NCI-H2196 treated with DMSO at 0.1 percent for 48 hours (cell line): ENCODE data around the gene SLC39A5.

ENCODE experiments used
- DNase-seq: peaks from one replicate; lab custom pipeline; 2025; ENCODE audit not compliant: unreplicated experiment; lab: John Stamatoyannopoulos, UW

The SLC39A5 gene

GRCh38 chr12:56212361-56212760, 17.5 kb upstream of the SLC39A5 start:
- no peak for DNase-seq

DNA sequence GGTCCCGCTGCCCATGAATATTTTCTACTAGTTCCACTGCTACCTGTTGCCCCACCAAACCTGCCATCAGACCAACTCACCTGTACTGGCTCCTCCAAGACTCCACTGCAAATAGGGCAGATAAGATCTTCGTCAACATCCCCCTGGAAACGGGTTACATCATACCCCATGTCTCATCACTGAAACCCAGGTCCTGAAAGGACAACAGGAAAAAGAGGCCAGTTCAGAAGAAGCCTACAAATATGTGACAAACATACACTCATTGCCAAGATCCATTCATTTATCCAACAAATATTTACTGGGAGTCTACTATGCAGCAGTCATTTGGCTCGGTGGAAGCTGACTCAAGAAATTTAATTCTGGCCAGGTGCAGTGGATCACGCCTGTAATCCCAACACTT, 16.0 kb upstream of the SLC39A5 start:
- no peak for DNase-seq

DNA sequence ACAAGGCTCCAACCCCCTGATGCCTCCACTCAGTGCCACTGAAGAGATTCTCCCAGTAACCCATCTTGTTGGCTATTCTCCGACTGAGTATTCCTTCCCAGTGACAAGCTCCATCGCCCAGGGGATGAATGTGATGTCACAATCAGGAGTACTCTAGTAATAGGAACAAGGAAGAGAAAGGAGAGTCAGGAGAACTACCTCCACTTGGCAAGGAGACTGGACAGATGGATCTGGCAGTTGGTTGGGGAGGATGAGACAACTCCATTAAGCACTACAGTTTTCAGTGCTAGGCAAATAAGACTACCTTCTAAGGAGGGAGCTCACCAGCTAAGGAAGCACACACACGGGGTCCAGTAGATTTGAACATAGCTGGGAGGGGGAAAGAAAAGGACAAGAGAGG, 13.4 kb upstream of the SLC39A5 start:
- DNase-seq: no peak

GRCh38 chr12:56219840-56220239, 10.0 kb upstream of the SLC39A5 start:
- no peak for DNase-seq

DNA sequence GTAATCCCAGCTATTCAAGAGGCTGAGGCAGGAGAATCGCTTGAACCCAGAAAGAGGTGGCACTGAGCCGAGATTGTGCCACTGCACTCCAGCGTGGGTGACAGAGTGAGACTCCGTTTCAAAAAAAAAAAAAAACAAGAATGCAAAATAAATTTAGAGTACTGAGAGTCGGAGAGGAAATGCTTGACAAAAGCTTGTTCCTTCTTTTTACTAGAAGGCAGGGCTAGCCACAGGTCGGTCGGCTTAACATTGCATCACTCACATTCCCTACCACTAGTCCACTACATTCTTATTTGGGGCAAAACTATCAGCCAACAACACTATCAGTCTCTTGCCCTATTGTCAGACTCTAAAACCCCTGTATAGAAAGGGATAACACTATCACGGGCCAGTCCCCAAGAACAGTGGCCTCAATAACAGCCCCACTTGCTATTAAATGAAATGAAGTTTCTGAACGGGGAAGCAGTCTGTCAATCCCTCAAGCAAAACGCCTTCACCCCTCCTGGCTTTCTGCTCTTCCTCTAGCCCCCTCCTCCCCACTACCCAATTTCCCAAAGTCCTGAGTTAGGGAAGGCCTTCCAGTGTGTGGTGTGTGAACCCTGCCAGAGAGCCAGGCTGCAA, 9.1 kb upstream of the SLC39A5 start:
- DNase-seq: no peak

DNA sequence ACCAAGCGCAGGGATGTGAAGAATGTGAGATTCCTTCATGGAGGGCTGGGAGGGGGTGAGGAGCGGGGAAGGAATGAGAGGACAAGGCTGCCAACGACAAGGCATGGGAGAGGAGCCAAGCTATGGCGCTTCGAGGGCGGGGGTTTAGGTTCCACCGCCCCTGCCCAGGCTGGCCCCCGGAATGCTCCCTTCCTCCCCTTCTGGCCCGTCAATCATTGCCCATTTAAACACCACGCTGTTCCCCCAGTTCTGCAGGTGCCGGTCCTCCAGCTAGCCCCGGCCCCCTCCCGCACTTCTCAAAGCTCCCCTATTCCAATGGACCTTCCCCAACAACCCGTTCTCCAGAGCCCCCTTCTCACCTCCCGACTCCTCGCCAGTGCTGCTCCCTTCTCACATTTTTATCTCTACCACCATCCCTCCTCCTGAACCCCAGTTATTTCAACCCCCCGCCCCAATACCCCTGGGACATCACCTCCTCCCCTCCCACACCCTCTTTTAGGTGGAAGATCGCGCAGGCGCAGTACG, 8.6 kb upstream of the SLC39A5 start:
- no peak for DNase-seq

DNA sequence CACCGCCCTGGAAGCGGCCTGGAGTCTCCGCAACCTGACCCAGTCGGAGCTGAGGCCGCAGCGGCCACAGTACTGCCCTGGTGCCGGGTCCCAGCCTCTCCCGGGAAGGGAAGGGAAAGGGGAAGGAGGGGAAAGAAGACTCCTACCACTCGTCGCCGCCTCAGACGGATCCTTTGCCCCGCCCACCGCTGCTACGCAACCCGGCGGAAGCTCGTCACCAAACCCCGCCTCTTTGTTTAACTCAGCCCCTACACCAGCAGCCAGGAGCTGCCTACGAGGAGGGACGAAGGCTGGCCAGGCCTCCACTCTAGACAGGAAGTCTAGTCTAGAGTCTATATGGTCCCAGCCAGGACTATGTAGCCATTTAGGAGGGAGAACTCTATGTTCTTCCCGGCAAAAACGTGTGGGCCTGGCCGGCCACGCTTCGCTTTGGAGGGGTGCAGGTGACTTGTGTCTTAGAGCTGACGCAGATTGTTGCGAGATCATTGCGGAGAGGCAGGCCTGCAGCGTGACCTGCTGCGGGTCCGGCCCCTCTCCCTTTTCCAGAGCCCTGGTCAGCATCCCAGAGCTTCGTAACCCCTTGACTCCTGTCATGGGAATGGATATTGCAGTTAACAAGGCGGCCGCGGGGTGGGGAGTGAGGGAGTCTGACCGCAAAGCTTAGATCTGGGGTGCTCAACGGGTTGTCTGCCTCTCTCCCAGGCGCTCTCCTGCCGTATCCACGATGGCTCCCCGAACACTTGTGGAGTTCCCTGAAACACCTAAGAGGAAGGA, 7.9 kb upstream of the SLC39A5 start, which contains the start of gene RNF41:
Gene RNF41 (minus strand): TSS at position 166 of the 774 bp plus-strand sequence. CDS start 7,875 bp downstream, outside the sequence.
- peak; percentile 97 for DNase-seq

GRCh38 chr12:56222531-56222895, 7.3 kb upstream of the SLC39A5 start:
- no peak for DNase-seq

- DNase-seq: no peak
Measured at GRCh38 chr12:56223571-56224101, 6.2 kb upstream of the SLC39A5 start.

- DNase-seq: peak; percentile 95
Measured at GRCh38 chr12:56224102-56224701, 5.6 kb upstream of the SLC39A5 start, which contains the start of gene NABP2. Gene NABP2 (plus strand): TSS chr12:56224342. CDS start chr12:56224857, 515 bp downstream.

GRCh38 chr12:56224954-56225353, 4.9 kb upstream of the SLC39A5 start:
- DNase-seq: no peak

DNA sequence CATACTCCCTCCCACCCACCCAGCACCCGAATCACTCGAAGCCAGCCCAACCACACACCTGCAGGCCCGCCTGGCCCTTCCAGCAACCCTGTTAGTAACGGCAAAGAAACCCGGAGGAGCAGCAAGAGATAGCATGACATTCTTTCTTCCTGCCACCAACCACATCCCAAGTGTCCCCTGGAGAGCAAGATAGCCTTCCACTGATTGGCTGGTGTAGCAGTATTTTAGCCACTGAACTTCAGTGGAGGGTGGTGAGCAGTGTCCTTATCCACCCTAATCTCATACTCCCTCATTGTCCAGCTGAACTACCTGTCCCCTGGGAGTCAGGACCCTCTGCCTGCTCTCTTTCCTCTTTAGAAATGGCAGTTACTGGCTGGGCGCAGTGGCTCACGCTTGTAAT, 769 bp upstream of the SLC39A5 start:
- DNase-seq: no peak

- DNase-seq: no peak
Measured at GRCh38 chr12:56230432-56231183, 757 bp downstream of the SLC39A5 start.

DNA sequence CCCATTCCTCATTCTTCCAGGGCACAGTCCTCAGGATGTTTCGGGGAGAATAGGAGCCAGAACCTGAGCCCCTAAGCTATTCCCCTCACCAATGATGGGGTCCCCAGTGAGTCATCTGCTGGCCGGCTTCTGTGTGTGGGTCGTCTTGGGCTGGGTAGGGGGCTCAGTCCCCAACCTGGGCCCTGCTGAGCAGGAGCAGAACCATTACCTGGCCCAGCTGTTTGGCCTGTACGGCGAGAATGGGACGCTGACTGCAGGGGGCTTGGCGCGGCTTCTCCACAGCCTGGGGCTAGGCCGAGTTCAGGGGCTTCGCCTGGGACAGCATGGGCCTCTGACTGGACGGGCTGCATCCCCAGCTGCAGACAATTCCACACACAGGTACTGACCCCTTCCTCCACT, 1.3 kb downstream of the SLC39A5 start:
- no peak for DNase-seq

DNA sequence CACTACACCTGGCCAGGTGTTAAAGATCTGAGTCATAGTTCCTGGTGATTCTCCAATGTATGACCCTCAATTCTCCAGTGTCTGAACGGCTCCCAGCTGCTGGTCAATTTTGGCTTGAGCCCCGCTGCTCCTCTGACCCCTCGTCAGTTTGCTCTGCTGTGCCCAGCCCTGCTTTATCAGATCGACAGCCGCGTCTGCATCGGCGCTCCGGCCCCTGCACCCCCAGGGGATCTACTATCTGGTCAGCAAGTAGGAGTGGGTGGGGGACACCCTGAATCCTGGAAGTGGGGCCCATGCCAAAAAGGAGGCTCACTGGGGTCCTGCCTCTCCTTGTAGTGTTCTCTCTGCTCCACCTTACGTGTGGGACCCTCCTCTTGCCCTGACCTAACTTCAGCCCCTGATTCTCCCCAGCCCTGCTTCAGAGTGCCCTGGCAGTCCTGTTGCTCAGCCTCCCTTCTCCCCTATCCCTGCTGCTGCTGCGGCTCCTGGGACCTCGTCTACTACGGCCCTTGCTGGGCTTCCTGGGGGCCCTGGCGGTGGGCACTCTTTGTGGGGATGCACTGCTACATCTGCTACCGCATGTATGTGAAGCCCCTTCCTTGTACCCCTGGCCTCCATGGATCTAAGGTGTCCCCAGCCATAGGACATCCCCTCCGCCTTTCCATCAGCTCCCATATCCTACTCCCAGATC, 5.0 kb downstream of the SLC39A5 start:
- DNase-seq: no peak

DNA sequence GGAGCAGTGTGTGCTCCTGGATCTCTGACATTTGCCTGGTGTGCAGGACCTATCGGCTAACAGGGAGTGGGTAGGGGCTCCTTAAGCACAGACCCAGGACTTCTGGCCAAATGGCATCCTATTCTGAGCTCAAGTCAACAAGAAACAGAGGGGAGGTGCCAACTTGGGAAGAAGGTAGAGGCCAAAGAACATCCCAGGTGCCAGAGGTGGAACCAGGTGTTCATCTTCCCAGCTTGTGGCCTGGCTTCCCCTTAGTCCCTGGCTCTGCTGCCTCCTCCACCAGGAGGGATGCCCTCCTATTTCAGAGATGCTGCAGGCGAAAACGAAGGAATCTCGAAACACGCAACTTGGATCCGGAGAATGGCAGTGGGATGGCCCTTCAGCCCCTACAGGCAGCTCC, 6.2 kb downstream of the SLC39A5 start:
- DNase-seq: no peak

GRCh38 chr12:56236985-56237384, 7.1 kb downstream of the SLC39A5 start:
- DNase-seq: no peak

- no peak for DNase-seq
Measured at GRCh38 chr12:56237552-56237951, 7.7 kb downstream of the SLC39A5 start.

DNA sequence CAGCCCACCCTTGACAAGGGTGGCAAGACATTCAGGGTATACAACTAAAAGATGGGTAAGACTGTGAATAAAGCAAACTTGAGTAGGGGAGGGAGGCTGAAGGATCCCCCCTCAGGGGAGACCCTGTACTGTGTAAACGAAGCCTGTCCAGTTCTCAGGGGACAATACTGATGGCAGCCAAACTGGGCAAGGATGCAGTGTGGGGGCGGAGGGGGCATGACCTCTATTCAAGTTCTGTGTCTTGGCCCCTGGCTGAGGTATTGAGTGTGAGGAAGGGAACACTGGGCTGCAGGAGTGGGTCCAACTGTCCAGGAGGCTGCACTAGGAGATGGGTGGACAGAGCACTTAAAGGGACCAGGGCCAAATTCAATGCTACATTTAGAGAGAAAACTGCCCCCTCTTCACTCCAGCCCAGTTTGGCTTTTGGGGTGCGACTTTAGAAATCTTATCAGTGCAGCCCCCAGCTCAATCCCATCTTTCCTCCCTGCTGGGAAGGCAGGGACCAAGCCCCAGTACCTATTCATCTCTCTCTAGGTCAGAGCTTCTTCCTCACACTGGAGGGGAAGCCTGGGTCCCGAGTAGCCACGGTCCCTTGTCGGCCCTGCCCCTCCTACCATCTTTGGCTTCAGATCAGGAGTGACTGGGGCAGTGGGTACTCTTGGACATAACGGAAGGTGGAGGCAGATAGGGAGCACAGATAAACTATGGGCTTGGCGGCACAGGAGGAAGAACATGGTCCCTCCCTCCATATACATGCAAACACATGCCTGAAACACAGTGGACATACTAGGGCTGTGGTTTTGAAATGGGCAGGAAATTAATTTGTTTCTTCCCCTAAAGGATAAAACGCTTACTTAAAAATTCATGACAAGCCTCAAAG, 11.8 kb downstream of the SLC39A5 start:
- no peak for DNase-seq
